Dedifferentiated amniotic fluid mesenchymal stem cell (primary cell): ENCODE measurements around the gene ENOX2.
A peak's percentile ranks its signal among the peaks of the same experiment; 100 is the strongest.
"Not testable (repeated sequence)": the region's sequence is repeated elsewhere in the genome, so short reads cannot be mapped to it uniquely, and the experiment has no call there.

ENCODE experiments used
- DNase-seq: peaks from one replicate; pipeline ENCODE4 v3.0.0-alpha.2; 2016; ENCODE audit errors: extremely low spot score

The ENOX2 gene

GRCh38 chrX:130758072-130758471, 144.9 kb downstream of the ENOX2 start:
- DNase-seq, result no peak

DNA sequence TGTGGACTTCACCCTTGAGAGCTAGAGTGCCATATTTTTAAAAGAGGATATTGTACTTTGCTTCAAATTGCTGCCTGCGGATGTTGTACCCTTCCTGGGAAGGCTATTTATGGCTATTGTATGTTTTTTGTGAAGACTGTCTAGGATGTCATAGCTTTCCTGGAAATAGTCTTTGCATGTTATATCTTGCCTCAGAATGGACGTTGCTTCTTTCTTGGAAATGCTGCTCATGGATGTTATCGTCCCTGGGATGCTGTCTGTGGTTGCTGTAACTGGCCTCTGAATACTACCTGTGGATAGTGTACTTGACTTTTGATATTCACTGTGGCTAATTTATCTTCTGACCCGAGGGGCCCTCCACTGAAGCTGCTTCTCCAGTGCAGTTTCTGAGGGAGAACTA, 146.8 kb downstream of the ENOX2 start:
- no peak for DNase-seq

GRCh38 chrX:130754353-130754752, 148.7 kb downstream of the ENOX2 start:
- no peak for DNase-seq

GRCh38 chrX:130746709-130747342, 156.2 kb downstream of the ENOX2 start:
- no peak for DNase-seq

DNA sequence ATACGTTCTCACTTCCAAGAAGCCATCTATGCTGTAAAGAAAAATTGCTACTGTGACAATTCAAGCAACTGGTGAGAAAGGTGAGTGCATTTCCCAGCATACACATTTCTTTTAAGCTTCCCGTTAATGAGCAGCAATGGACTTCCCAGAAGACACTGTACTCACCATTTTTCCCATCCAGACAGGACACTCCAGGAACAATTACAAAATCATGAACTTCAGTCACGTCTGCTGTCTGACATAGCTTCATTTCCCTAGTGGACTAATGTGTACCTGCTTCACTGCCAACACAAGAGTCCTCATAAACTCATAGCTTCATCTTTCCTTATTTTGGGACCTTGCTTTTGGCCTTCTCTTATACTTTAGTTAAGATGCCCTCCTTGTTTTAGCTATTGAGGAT, 156.9 kb downstream of the ENOX2 start:
- no peak for DNase-seq

GRCh38 chrX:130741584-130741983, 161.4 kb downstream of the ENOX2 start:
- no peak for DNase-seq

DNA sequence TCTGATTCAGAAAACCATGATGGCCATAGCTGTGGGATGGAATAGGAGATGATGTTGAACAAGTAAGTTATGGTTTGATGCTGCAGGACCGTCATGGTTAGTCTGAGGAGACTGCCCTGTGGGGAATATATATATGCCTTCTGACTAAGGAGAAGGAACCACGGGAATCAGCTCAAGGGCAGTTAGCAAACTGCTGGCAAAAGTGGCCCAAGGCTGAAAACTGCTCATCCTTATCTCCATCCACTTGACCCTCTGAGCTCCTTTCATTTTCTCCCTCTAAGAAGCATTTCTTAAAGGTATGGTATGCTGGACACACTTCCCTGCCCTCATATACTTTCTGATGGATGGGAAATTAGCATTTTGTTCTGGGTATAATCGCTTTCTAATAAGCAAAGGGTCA, 161.9 kb downstream of the ENOX2 start:
- no peak for DNase-seq

DNA sequence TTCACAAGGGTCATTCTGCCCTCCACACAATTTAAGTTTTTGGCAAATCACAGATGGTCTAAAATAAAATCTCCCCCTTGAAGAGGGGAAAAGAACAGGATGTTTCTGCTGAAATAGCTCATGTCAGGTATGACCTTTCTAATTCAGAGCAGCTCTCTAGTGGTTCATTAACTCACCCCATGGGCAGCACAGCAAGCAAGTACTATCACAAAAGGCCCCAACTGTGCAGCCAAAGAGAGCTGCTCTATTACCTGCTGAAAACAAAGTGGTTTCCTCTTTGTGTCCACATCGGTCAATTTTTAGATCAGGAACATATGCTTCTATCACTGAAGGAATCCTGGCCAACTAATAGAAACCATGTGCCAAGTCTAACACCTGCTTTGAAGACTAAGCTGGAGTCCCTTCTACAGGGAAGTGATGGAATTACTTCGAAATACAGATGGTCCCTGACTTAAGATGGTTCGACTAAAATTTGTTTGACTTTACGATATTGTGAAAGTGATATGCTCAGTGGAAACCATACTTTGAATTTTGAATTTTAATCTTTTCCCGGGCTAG, 164.3 kb downstream of the ENOX2 start:
- DNase-seq, result no peak

DNA sequence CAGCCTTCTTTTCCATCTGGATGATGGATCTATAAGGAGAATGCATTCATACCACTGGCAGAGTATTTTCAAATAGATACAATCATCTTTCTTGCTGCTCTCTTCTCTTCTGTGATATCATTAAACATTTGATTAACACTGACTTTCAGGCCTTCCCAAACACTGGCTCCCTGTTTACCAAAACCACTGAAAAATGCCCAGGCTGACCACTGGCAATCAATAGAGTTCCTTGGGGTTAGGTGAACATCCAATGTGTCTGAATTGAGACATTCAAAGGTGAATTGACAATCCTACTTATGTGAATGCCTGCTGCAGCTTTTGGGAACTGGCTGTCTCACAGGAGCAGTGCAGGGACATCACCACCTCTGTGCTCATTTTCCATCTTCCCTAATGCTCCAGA, 168.3 kb downstream of the ENOX2 start:
- DNase-seq, result no peak

DNA sequence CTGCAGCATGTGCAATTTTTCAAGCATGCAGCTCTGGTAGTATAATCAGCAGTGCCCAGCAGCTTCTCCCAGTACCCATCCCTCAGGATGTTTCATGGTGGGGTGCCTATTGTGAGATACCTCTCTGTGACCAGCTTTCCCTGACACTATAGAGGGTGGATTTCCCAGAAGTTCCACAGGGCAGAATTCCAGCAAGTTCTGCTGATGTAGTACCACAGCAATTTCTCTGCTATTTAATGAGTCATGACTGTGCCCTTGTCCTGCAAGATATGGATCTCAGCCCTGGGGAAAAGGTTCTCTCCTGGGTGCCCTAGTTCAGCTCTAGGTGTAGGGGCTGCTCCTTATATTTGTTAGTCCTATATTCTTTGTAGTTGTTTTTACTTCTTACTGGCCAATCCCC, 174.8 kb downstream of the ENOX2 start:
- peak; percentile 22 for DNase-seq

DNA sequence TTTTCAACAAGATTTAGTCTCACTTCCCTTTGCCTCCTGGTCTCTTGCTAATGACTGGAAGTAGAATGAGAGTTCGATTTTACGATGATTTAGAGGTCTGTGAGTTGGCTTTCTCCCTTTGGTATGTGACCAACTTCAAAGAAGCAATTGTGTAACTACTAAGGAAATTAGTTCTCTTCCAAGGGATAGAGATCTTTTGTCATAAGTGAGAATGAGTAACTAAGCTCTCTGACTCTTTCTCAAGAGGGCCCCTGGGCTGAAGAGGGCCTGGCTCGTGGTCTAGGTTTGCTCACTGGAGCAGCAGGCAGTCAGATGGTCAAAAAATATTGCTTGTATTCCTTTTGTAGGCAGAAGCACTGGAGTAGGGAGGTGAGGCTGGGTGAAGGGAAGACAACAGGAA, 176.3 kb downstream of the ENOX2 start:
- no peak for DNase-seq

DNA sequence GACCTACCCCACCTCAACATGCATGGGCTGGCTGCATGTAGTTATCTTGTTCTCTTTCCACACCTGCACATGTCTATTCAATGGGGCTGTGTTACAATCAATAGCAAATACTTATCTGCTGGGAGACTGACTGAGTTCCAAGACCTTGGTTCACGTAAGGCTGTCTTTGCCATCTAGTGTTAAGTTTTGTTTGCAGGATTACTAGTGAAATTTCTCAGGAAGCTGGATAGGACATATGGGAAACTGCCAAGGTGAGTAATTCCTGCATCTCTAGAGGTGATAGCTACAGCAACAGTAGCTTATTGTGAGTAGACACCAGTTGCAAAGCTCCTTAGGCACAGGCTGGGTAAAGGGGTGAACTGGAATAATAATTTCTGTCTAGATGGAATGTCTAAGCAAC, 177.5 kb downstream of the ENOX2 start:
- no peak for DNase-seq

DNA sequence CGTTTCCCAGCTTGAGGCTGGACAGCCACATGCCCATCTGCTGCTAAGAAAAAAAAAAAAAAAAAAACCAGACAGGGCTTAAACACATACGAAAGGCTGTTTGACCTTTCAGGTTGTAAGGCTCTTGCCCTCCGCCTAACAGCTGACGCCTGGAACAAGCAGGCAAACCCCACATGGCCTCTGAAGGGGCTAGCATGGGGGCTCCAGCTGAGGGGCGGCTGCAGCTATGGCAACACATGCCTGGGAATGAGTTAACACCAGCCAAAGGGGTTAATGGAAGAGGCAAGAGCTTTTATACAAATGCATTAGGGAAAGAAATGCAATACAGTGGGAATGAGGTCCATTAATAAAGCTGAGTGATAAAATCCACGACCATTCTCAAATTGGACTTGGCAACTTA, 183.6 kb downstream of the ENOX2 start:
- no peak for DNase-seq

DNA sequence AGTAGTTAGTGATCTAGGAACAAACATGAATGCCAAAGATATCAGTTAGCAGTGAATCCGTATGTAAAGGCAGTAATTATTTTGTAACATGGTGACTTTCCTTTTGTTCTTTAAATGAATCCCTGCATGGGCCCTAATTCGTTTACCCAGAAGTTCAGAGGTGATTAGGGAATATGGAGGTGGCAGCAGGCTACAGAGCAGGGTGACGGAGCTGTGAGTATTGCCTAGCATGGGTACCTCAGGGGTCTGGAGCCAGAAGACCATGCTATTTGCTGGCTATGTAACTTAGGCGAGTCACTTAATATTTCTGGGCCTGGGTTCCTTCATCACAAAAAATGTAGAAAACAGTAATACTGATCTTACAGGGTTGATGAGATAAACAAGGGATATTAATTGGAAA, 184.9 kb downstream of the ENOX2 start:
- no peak for DNase-seq

- DNase-seq, result no peak
Measured at GRCh38 chrX:130716781-130717413, 186.1 kb downstream of the ENOX2 start.

DNA sequence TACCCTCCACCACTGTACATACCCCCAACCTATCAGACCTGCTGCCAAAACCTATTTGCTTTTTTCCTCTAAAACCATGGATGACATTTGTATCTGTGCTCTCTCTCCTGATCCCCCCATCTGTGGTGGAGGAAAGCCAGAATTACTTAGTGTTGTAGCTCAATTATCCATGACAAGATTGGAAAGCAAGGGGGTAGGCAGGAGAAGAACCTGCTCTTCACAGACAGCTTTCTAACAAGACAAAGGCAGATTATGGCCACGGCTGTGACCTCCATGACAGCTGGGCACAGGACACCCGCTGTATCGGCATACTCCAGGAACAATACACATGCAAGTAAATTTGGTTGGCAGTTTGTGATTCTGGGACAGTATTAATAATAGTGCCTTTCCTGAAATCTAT, 186.7 kb downstream of the ENOX2 start:
- DNase-seq, result no peak

DNA sequence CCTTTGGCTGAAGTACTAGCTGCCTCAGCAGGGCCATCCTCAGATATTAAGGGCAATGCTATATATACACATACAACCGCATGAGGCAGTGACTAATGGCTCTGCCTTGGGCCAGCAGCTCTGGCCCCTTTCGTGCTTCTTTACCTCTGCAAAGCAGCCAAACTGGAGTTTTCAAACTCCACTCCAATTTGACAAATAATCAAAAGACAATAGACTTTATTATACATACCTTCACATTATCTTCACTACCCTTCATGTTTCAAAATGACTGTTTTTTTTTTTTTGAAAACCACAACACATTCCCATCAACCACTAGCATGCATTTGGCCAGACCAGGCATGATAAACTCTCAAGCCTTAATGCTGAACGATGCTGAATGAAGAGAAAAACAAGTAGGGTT, 187.7 kb downstream of the ENOX2 start:
- DNase-seq, result no peak

GRCh38 chrX:130714665-130715064, 188.3 kb downstream of the ENOX2 start:
- DNase-seq, result no peak

- no peak for DNase-seq
Measured at GRCh38 chrX:130714135-130714534, 188.9 kb downstream of the ENOX2 start.

DNA sequence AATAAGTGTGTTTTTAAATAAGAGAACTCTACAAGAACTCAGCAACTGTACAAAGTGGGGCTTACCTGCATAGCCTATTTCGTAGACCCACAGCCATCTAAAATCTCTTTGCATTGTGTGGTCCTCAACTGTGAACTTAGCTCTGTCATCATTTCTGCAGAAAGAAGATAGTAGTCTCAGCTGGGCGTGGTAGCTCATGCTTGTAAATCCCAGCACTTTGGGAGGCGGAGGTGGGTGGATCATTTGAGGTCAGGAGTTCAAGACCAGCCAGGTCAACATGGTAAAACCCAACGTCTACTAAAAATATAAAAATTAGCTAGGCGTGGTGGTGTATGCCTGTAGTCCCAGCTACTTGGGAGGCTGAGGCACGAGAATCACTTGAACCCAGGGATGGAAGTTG, 193.8 kb downstream of the ENOX2 start:
- DNase-seq, result not testable (repeated sequence)

- DNase-seq, result no peak
Measured at GRCh38 chrX:130705591-130705990, 197.4 kb downstream of the ENOX2 start.

DNA sequence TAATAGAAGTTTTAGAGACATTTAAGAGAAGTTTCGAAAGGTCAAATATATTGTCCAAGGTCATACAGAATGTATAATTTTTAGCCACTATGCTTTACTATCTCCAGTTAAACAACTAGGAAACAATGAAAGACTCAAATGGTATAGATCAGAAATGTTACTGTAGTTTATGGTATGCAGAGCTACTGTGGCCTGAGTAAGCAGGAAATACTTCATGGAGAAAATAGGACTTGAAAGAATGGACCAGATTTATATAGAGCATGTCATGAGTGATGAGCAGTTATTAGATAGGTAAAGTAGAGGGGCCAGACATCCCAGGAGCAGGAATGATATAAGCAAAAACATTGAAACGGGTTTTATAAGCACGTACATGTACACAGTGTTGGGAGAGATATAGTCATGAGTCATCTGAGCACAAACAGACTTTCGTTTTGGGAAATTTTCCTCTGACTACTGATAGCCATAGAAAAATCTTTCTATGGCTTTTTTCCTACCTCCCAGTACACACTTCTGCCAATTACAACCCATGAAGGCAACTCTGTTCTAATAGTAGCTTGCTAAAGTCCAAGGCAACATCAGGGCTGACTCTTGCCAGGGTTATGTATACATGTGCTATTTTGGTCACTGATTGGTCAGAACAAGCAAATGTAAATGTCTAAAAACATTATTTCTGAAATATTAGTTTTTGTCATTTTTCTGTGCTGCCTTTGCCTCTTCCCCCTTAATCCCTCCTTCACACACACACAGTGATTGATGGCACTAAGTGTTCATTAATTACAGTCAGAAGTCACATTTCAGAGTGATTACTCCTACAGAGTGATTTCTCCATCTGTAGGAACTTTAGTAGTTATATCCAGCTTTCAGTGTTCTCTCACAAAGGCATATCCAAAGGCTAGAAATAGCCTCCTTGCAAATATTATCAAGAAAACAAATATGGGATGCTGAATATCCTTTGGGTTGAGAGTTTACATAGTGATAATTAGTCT, 198.7 kb downstream of the ENOX2 start:
- no peak for DNase-seq
